Measurements from ENCODE around the gene CCND3. TPM values are rescaled to one million over a fixed set of nuclear protein-coding genes. Genes with fewer than 3 reads are reported as not detected.

CCND3 gene
- total and polyA plus RNA-seq, 2 of the 13 experiments (the other 11 are each of a cell fraction or from before 2014, with no cell fraction given) = 4.3 to 7.2 TPM

GRCh38 chr6:41920921-41921711, 20.5 kb downstream of the CCND3 start, which contains the start of the genes BYSL and MED20 (continued):
- TF ChIP-seq ZNF276 (CRISPR knock-in tag; IDR thresholded peaks at IDR 0.05; ENCODE audit: low read depth) = peak; percentile 83; the same call in 1 of the 2 replicates
- peak; percentile 97 for TF ChIP-seq ZFP91 (CRISPR knock-in tag; IDR thresholded peaks at IDR 0.05; ENCODE audit: borderline replicate concordance)
- no peak; the same call in 1 of the 2 replicates for TF ChIP-seq ETV6 (CRISPR knock-in tag; conservative IDR thresholded peaks at IDR 0.05)
- no peak; the same call in 1 of the 2 replicates for TF ChIP-seq ZSCAN25 (CRISPR knock-in tag; IDR thresholded peaks at IDR 0.05)
- peak; percentile 48 for TF ChIP-seq MNT (IDR thresholded peaks at IDR 0.05)
- peak; percentile 99 for TF ChIP-seq GATAD1 (CRISPR knock-in tag; IDR thresholded peaks at IDR 0.05)
- TF ChIP-seq PLRG1 (conservative IDR thresholded peaks at IDR 0.05) = no peak
- TF ChIP-seq ZNF3 (CRISPR knock-in tag; IDR thresholded peaks at IDR 0.05) = peak; percentile 16; the same call in 1 of the 2 replicates
- no peak for TF ChIP-seq AKAP8 (CRISPR knock-in tag; IDR thresholded peaks at IDR 0.05)
- peak; percentile 44; the same call in 1 of the 2 replicates for TF ChIP-seq SMAD3 (CRISPR knock-in tag; IDR thresholded peaks at IDR 0.05)
- TF ChIP-seq NAIF1 (CRISPR knock-in tag; IDR thresholded peaks at IDR 0.05; ENCODE audit: borderline replicate concordance) = peak; percentile 68; the same call in 1 of the 2 replicates
- TF ChIP-seq ZNF446 (CRISPR knock-in tag; IDR thresholded peaks at IDR 0.05) = 0 out of 2 replicates have a peak, but pooled peaks have one; percentile 77
- no peak for TF ChIP-seq MBNL3 (CRISPR knock-in tag; conservative IDR thresholded peaks at IDR 0.05)
- no peak; the same call in 1 of the 2 replicates for TF ChIP-seq RARA (CRISPR knock-in tag; IDR thresholded peaks at IDR 0.05)
- peak; percentile 92; the same call in 1 of the 2 replicates for TF ChIP-seq ZZZ3 (CRISPR knock-in tag; IDR thresholded peaks at IDR 0.05; ENCODE audit: borderline replicate concordance)
- peak; percentile 78 for TF ChIP-seq HCFC1 (IDR thresholded peaks at IDR 0.05; ENCODE audit: low read depth, low read length)
- TF ChIP-seq ZNF605 (CRISPR knock-in tag; IDR thresholded peaks at IDR 0.05) = peak; percentile 83
- TF ChIP-seq THRA (CRISPR knock-in tag; IDR thresholded peaks at IDR 0.05; ENCODE audit: borderline replicate concordance) = peak; percentile 39
- peak; percentile 43 for TF ChIP-seq TFE3 (CRISPR knock-in tag; IDR thresholded peaks at IDR 0.05)
- peak; percentile 93; the same call in 2 of the 3 replicates for TF ChIP-seq MXI1 (IDR thresholded peaks at IDR 0.05; ENCODE audit: borderline replicate concordance, low read depth, low read length)
